HT1080 (cell line): ENCODE measurements around the gene PHF8. TPM values are rescaled to one million over a fixed set of nuclear protein-coding genes. Genes with fewer than 3 reads are reported as not detected.

Source experiments
- DNase-seq: peaks from one replicate; pipeline ENCODE4 v3.0.0-alpha.2; 2015; ENCODE audit warnings: low read depth
- small RNA-seq: library from RNA; depleted of rRNA; stranded (forward); fragments of <200 nt; gene quantifications from one replicate; pipeline ENCODE3, GENCODE V24; 2014
- total RNA-seq: library from RNA; depleted of rRNA; stranded (reverse); fragments of >200 nt; shearing (Covaris generic); gene quantifications from 2 replicates; pipeline ENCODE4 v1.2.3, GENCODE V29; 2014; rRNA removed

The PHF8 gene
- total RNA-seq, 1 experiment from 2014 or later, result 9.3 TPM

DNA sequence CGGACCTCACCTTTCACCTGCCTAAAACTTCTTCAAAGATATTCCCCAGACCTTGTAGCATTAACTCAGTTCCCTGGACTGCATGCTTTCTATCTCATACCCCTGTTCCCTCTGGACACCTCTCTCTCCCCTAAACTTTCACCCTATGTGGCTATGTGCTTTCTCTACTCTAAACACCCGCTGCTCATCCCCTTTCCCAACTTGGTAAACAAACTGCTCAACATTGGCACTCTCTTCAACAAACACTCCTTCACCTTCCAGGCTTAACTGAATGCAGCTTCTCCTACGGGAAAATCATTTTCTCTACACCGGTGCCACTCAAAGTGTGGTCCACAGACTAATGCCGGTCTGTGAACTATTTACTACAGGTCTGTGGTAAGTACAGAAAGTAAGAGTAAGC lies 19.9 kb downstream of the PHF8 start:
- no peak for DNase-seq

DNA sequence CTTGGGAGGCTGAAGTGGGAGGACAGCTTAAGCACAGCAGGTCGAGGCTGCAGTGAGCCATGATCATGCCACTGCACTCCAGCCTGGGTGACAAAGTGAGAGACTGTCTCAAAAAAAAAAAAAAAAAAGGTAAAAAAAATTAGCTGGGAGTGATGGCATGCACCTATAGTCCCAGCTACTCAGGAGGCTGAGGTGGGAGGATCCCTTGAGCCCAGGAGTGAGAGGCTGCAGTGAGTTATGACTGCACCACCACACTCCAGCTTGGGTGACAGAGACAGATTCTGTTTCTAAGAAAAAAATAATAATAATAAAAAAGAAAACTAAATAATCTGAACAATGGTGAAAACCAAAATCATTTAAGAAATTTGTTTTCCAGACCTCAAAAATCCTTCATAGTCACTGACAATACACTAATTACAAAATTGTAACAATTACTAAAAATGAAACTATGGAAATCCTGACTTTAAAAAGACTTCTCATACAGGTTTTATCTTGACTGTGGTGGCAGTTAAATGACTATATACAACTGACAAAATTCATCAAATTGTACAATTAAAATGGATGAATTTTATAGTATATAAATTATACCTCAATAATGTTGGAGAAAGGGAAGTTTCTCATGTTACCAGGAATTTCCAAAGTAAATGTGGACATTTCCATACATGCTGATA lies 31.3 kb downstream of the PHF8 start:
- no peak for DNase-seq

DNA sequence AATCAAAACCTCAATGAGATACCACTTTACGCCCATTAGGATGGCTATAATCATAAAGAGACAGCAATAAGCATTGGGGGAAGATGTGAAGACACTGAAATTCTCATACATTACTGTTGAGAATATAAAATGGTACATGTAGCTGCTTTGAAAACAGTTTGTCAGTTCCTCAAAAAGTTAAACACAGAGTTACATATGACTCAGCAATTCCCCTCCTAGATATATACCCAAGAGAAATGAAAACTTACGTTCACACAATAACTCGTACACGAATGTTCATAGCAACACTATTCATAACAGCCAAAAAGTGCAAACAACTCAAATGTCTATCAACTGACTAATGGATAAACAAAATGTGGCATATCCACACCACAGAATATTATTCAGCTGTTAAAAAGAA lies 36.6 kb downstream of the PHF8 start:
- DNase-seq, result no peak

DNA sequence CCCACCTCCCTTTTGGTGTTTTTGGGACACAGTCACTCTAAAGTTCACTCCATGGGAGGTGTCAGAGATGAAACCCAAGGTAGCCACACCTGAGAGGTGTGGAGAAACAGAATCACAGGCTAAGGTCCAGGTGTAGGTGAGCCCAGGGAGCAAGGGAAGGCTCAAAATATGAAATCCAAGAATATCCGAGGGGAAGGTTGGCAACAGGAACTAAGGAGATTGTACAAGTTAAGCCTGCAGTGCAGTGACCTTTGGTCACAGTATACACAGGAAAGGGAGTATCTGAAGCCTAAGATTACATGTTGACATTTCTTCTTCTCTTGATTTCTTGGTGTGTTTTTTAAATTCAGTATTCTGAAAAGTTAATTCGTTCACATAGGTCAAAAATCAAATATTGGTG lies 46.5 kb downstream of the PHF8 start:
- DNase-seq, result no peak

DNA sequence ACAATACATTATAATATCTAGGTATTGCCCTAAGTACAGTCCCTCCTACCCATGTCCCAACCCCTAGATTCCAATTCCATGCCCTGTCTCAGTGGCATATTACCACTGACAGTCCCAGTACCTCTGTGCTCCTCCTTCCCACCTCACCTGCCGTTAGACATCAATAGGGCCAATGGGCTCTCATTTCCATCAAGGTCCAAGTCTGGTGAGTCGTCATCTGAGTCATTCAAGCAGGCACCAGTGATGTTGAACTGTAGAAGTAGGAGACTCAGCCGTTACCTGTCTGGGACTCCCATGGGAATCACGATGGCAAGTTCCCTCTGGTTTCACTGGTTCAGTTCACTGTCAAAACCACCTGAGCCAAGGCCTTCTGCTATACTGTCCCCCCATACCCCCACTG lies 51.7 kb downstream of the PHF8 start:
- DNase-seq, result peak; percentile 1

DNA sequence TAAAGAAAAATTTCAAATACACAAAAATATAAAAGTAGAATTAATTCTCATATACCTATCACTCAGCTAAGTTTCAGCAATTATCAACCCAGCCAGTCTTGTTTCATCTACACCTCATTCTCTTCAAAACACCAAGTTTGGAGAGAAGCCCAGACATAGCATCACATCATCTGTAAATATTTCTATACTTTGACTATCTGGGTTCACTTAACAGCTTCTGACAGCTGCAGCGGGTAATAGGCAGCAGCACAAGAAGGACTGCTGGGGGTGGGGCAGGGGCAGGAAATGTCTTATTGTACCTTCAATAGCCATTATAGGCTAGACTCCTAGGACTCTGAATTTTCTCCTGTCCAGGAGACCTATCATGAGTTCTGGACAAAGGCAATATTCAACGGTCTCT lies 54.1 kb downstream of the PHF8 start:
- DNase-seq, result no peak

DNA sequence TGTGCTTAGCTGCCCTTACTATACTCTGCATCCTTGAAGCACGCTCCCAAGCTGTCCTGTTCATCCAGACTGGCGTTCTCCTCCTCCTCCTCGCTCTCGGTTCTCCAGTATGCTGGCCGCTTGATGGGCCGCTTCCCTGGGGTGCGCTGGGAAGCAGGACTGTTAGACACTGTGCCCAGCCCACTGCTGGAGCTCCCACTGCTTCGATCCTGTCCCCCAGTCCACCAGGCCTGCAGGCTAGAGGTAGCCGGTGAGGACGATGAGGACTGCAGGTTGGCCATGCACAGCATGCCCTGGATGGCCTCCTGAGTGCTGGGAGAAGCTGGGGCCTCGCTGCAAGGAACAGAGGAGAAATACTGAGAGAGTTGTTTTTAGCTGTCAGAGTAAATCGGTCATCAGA lies 59.4 kb downstream of the PHF8 start:
- DNase-seq, result no peak

DNA sequence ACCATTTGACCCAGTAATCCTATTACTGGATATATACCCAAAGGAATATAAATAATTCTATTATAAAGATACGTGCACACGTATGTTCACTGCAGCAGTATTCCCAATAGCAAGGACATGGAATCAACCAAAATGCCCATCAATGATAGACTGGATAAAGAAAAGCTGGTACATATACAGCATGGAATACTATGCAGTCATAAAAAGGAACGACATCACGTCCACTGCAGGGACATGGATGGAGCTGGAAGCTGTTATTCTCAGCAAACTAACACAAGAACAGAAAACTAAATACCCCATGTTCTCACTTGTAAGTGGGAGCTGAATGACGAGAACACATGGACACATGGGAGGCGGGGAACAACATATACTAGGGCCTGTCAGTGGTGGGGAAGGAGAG lies 69.7 kb downstream of the PHF8 start:
- DNase-seq, result no peak

DNA sequence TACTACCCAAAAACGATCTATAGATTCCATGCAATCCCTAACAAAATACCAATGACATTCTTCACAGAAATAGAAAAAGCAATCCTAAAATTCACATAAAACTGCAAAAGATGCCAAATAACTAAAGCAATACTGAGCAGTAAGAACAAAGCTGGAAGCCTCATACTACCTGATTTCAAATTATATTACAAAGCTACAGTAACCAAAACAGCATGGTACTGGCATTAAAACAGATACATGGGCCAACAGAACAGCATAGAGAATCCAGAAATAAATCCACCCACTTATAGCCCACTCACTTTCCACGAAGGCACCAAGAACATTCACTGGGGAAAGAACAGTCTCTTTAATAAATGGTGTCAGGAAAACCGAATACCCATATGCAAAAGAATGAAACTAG lies 74.7 kb downstream of the PHF8 start:
- DNase-seq, result no peak

DNA sequence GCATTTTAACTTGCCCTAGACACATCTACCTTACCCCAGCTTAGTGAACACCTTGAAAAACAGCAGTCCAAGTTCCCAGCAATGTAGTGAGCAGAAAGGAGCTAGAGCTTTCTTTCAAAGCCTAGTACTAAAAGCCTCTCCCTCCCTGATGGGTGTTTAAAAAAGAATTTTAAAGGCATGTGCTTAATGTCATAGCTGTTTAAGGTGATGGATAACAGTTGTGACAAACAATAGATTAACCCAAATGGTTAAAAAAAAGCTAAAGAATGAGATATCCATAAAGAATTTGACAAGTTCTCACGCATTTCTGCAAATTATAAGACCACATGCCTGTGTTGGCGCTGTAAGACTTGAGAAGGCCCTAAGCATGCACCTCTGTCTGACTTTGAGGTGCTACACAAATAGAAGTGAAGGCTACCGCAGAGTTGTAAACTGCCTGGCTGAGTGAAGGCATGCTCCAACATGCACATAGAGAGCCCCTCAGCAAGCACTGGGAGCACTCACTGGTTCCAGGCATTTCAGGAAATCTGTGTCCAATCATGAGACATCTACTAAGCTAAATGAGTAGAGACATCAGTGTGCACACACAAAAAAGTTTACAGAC lies 94.0 kb downstream of the PHF8 start:
- no peak for DNase-seq

DNA sequence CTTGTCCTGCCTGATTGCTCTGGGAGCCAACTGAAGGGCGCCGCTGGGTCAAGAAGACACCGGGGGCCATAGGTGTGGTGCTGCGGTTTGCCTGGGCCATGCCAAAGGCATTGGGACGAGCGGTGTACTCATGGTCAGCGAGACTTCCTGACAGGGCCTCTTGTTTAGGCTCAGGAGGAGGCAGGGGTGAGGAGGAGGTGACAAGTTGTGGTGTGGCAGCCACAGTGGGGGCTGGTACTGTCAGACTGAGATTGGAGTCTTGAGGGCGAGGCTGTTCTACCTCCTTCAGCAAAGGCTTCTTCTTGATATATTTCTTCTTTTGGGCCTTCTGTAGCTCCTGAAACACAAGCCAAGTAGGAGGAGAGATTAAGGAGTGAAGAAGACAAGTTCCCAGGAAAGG lies 104.1 kb downstream of the PHF8 start:
- DNase-seq, result no peak

DNA sequence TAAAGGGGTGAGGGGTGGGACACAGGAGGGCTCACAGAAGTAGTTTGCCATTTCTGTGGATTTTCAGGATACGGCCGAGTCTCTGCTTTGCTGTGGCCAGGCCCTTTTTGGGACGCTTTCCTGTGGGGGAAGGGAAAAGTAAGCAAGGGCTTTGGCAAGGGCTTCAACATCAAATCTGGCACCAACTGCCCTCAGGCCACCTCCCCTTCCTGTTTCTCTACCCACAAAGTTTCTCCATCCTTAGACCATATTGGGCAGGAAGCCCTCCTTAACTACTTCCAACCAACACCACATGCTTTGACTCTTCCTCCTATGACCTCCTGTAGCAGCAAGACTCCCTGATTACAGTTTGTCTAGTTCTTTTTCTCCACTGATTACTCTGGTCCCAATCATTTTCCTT lies 105.1 kb downstream of the PHF8 start:
- DNase-seq, result peak; percentile 1

DNA sequence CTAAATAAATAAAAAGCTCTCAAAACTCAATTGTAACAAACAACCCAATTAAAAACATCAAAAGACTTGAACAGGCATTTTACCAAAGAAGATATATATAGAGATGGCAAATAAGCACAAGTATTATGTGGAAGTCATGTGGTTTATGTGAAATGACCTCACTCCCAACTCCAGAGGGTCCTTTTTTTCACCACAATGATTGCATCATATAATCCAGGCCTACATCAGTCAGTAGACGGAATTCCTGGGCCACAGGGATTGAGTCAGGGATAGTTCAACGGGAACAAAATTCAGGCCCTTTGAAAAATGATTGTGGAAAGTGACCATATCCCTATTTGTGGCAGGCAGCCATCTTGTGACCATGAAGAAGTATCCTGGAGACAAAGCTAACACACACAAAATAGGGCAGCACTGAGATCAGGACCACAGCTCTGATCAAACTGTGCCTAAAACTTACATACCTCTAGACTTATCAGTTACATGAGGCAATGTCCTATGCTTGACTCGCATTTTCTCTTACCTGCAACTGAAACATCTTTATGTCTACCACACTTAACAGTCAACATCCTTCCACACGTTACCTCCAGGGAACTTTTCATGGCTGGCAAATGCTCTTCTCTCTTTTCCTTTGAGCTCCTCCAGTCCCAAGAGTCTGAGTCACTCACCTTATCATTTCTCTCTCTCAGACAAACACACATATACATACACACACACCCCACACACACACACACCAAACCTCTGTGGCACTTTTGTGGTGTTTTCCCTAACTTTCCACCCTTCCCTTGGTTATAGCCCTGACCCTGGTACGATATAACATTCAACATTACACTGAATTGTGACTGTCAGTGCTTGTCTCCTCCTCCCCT lies 113.5 kb downstream of the PHF8 start:
- peak; percentile 61 for DNase-seq

DNA sequence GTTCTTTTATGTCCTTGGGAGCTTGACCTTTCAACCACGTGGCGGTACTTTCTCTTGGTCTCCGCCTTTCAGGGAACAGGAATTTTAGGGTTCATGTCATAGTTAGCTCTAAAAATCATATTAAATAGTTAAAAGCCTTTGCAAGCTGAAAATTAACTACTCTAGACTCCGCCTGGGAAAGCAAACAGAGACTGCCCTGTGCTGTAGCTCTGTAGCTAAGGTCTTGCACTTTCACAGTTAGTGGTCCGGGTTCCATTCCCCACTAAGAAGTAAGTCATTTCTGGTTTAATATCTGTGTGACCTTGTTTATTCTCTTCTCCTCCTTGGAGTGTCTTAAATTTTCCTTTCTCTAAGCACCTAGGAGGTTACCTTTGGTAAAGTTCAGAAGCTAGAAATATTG lies 118.2 kb downstream of the PHF8 start:
- no peak for DNase-seq

DNA sequence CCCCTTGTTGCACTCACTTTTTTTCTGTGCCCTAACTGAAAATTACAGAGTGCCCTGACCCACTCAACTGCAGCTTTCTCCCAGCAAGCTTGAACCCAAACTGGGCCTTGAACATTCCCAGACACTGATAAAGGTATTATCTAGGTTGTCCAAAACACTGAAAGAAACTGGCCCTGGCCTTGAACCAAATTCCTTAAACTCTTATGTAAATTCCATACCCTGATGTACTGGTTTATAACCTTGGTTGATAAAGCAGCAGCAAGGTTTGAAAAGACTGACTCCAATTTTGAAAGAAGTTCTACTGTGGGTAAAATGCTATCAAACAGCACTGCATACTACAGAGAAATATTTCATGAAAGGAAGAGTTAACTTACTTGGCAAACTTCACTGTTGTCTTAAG lies 125.6 kb downstream of the PHF8 start:
- no peak for DNase-seq

DNA sequence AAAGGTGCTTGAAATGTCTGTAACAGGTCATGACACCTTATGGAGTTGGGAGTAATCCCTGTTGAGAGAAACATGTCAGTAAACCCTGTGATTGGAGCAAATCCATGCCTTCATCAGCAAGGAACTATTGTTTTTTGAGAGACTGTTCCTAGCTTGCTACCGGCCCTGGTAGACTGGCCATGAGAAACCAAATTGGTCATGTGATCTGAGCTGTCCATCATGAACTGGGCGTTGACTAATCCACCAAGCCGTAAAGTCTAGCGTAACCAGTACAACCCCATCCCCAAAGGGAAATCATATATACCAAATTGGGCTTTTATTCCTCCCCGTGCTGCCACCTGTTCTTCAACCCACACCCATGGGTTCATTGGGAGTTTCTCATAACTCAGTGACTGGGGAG lies 143.7 kb downstream of the PHF8 start:
- no peak for DNase-seq

DNA sequence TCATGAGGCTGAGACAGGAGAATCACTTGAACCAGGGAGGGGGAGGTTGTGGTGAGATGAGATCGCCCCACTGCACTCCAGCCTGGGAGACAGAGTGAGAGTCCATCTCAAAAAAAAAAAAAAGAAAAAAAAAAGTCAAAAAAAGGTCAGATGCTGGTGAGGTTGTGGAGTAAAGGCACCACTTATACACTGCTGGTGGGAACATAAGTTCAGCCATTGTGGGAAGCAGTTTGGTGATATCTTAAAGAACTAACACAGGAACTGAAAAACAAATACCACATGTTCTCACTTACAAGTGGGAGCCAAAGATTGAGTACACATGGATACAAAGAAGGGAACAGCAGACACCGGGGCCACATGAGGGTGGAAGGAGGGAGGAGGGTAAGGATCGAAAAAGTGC lies 149.0 kb downstream of the PHF8 start:
- no peak for DNase-seq

Small RNA genes within 50 kb of the gene (small RNA-seq; reads per million reads assigned to genes)
- 3.2 reads per million, percentile 86 among the genes with 10 or more reads in this experiment for gene RNA5SP505

Other genes with a start within 250 kb of the PHF8 start
- gene FAM120C, start 138.8 kb upstream of the PHF8 start, total RNA-seq, result 5.9 and 10.0 TPM in 2 replicates